Measurements from ENCODE around the gene MGAT3. TPM values are rescaled to one million over a fixed set of nuclear protein-coding genes. Genes with fewer than 3 reads are reported as not detected.
A peak's percentile ranks its signal among the peaks of the same experiment; 100 is the strongest.

MGAT3 gene
- total RNA-seq, 2 experiments from 2014 or later = 12.8 to 15.5 TPM

DNA sequence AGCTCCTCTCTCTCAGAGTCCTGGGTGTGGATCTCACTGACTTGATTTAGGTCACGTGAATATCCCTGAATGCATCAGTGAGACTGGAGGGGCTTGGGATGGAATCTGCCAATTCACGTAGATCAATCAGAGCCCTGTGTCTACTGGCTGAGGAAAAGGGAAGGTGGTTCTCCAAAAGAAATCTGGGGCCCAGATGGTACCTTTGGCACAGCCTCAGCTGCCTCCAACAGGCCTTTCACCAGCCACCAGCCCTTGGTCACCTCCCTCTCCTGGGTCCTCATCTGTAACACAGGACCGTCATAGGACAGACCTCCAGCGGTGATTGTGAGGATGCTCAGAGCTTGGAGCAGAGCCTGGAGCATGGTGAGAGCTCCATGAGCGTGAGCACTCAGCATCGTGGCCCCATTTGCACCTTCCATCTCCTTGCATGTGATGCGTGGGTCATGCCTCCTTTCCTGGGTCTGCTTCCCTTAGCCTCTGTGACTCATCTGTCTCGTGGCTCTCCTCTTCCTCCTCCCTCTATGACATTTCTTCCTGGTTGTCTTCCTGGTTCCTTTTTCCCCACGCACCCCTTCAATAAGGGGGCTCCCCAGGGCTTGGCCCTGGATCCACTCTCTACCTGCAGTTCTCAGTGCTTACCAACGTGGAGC is 37.8 kb downstream of the MGAT3 start:
- CTCF ChIA-PET = interaction anchor here (0.6 to 13.6 kb wide), 7 partner anchors 8 to 753 kb away, joined by 3 to 216 read pairs (median 7); partner anchors contain the start of genes ATF4, MIEF1 and RPS19BP1
- peaks cover 31% of the 10 kb centered on the region for H3K4me1 Mint-ChIP-seq
- H3K9me3 Mint-ChIP-seq = no peaks in the 10 kb centered on the region
- peak overlapping the region; percentile 36 for H3K27ac Mint-ChIP-seq
- no peak for DNase-seq
- POLR2A ChIA-PET = no interaction called here
- H3K4me3 Mint-ChIP-seq = no peak overlapping the region
- H3K27me3 Mint-ChIP-seq = peaks cover 5% of the 10 kb centered on the region
- H3K36me3 Mint-ChIP-seq (ENCODE audit: low read depth) = no peaks in the 10 kb centered on the region

DNA sequence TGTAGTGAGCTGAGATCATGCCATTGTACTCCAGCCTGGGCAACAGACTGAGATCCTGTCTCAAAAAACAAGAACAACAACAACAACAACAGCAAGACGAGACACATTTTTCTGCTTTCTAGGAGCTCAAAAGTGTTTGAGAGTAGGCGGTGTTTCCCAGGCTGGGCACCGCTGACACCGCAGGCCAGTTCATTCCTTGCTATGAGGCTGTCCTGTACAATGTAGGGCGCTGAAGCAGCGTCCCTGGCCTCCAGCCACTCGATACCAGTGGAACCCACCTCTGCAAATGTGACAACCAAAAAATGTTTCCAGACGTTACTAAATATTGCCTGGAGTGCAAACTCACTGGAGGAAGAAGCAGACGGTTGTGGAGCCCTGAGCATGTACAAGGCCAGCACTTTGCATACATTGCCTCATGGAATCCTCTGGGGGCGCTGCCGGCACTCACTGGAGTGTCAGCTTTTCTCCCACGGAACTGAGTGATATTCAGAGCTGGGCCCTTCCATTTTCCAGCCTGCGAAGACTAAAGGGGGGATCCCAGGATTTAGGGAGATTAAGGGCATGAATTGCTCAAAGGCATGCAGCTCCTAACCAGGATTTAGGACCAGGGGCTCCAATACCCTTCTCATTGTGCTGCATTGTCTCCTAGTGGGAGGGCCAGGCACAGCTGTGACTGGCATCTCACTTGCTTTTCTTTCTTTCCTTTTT is 39.5 kb downstream of the MGAT3 start:
- Mint-ChIP-seq H3K4me1 (peaks cover 27% of the 10 kb centered on the region), H3K4me3 (no peak overlapping the region), H3K27ac (peak overlapping the region; percentile 36), H3K27me3 (peaks cover 5% of the 10 kb centered on the region), H3K36me3 (ENCODE audit: low read depth) (no peaks in the 10 kb centered on the region), H3K9me3 (no peaks in the 10 kb centered on the region)
- ChIA-PET CTCF (interaction anchor here (0.6 to 13.6 kb wide), 18 partner anchors 9 to 528 kb away, joined by 3 to 216 read pairs (median 4); partner anchors contain the start of genes ATF4, RPS19BP1 and TAB1), POLR2A (no interaction called here)
- peak; percentile 70 for DNase-seq

DNA sequence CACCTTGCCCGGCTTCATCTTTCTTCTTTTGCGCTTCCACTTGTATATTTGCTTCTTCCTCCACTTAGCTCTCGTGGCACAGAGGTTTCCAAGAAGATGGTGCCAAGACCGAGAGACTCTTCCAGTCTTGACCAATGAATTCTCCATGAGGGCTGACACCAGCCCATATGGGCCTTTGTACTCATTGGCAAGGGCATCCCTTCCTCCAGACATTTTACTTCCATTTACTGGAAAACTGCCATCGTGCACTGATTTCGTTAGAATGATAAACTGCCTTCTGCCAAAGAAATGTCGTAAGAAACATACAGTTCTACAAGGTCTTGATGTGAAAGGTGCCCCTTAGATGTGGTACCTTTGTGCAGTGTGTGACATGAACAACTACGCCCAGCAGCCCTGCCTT is 40.6 kb downstream of the MGAT3 start:
- CTCF ChIA-PET = interaction anchor here (0.6 to 13.6 kb wide), 4 partner anchors 19 to 527 kb away, joined by 3 to 216 read pairs (median 7); partner anchors contain the start of gene RPS19BP1
- no peak overlapping the region for H3K27ac Mint-ChIP-seq
- peaks cover 5% of the 10 kb centered on the region for H3K27me3 Mint-ChIP-seq
- no peaks in the 10 kb centered on the region for H3K36me3 Mint-ChIP-seq (ENCODE audit: low read depth)
- no peak overlapping the region for H3K4me3 Mint-ChIP-seq
- peaks cover 32% of the 10 kb centered on the region for H3K4me1 Mint-ChIP-seq
- POLR2A ChIA-PET = interaction anchor here (1.0 kb wide), 1 partner anchor 22 kb away, joined by 3 read pairs; no protein-coding TSS in a partner anchor
- DNase-seq = no peak
- H3K9me3 Mint-ChIP-seq = no peaks in the 10 kb centered on the region

DNA sequence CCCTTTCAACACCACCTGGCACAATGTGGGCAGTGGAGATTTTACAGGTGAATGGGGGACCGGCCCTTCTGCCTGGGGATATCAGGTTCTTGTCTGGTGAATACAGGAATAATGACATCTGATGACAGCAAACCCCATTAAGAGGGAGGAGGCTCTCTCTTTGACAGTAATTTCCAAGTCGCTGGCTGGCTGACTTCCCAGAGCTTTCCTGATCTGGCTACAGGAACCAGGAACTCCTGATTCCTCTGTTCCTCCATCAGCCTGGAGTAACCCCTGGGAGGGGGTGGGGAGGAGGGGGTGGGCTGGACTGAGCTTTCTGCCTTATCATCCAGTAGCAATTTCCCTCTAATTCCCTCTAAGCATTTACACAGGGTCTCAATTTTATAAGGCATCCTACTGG is 41.6 kb downstream of the MGAT3 start:
- Mint-ChIP-seq H3K27me3 (peaks cover 5% of the 10 kb centered on the region), H3K36me3 (ENCODE audit: low read depth) (no peaks in the 10 kb centered on the region), H3K4me1 (peaks cover 33% of the 10 kb centered on the region), H3K4me3 (no peak overlapping the region), H3K9me3 (no peaks in the 10 kb centered on the region), H3K27ac (no peak overlapping the region)
- no peak for DNase-seq
- POLR2A ChIA-PET = interaction anchor here (1.0 kb wide), 1 partner anchor 21 kb away, joined by 3 read pairs; no protein-coding TSS in a partner anchor
- CTCF ChIA-PET = interaction anchor here (13.6 kb wide), 1 partner anchor 29 kb away, joined by 216 read pairs; the partner anchor contains the start of gene RPS19BP1

DNA sequence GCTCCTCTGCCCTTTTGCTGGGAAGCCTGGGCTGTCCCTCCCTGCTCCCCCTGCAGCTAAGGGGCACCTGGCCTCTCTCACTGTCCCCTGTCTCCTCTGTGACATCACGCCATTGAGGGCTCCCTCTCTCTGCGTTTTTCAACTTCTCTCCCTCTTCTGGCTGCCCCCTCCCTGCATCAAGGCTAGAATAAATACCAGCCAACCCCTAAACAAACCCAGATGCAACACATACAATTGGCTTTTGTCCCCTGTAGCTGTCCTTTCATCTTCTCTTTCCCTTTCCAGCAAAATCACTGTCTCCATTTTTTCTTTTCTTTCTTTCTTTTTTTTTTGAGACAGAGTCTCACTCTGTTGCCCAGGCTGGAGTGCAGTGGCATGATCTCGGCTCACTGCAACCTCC is 42.0 kb downstream of the MGAT3 start:
- no peak for DNase-seq
- Mint-ChIP-seq H3K9me3 (no peaks in the 10 kb centered on the region), H3K4me3 (no peak overlapping the region), H3K36me3 (ENCODE audit: low read depth) (no peaks in the 10 kb centered on the region), H3K4me1 (peaks cover 34% of the 10 kb centered on the region), H3K27me3 (peaks cover 5% of the 10 kb centered on the region), H3K27ac (no peak overlapping the region)
- CTCF ChIA-PET = interaction anchor here (13.6 kb wide), 1 partner anchor 29 kb away, joined by 216 read pairs; the partner anchor contains the start of gene RPS19BP1
- POLR2A ChIA-PET = no interaction called here

DNA sequence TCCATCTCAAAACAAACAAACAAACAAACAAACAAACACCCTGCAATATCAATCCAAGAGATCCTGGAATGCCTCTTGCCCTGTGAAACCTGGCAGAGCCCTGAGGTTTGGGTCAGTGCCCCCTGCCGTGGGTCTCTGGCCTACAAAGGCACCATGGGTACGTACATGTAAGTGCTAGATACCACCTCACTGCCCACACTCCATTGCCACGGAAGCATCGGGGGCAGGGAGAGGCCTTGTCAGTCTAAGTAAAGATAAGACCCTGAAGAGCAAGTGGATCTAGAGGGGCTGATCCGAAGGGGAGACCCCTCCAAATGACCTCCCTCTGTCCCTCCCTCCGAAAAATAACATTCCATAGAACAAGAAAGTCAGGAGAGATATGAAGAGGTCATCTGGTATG is 43.3 kb downstream of the MGAT3 start:
- Mint-ChIP-seq H3K9me3 (no peaks in the 10 kb centered on the region), H3K27me3 (peaks cover 5% of the 10 kb centered on the region), H3K4me3 (no peak overlapping the region), H3K27ac (no peak overlapping the region), H3K4me1 (peaks cover 34% of the 10 kb centered on the region), H3K36me3 (ENCODE audit: low read depth) (peaks cover 8% of the 10 kb centered on the region)
- ChIA-PET POLR2A (no interaction called here), CTCF (interaction anchor here (13.6 kb wide), 1 partner anchor 27 kb away, joined by 216 read pairs; the partner anchor contains the start of gene RPS19BP1)
- no peak for DNase-seq

DNA sequence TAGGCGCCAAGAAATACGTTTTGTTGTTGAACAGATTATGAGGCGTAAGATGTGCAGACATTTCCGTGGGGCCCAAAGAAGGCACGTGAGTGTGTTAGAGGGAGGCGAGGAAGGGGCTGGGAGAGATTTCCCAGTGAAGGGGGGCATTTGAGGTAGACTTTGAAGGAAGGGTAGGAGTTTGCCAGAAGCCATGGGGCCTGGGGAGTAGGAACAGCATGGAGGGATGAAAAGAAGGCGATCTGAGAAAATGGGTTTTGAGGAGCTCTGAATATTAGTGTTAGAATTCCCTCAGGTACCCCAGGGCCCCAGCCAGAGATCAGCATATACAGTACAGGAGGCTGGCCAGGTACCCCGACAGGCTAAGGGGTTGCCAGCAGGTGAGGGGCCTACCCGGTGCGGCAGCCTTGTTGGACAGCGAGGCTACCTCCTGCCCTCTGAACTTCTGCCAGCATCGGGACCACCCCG is 44.9 kb downstream of the MGAT3 start:
- CTCF ChIA-PET = interaction anchor here (0.6 to 13.6 kb wide), 9 partner anchors 8 to 102 kb away, joined by 3 to 216 read pairs (median 4); partner anchors contain the start of genes RPS19BP1 and TAB1
- Mint-ChIP-seq H3K9me3 (no peaks in the 10 kb centered on the region), H3K36me3 (ENCODE audit: low read depth) (peaks cover 23% of the 10 kb centered on the region), H3K27ac (peak overlapping the region; percentile 95), H3K4me3 (peak overlapping the region; percentile 96), H3K27me3 (peaks cover 5% of the 10 kb centered on the region), H3K4me1 (peaks cover 40% of the 10 kb centered on the region)
- POLR2A ChIA-PET = interaction anchor here (0.6 to 2.5 kb wide), 3 partner anchors 18 to 28 kb away, joined by 3 to 16 read pairs (median 4); partner anchors contain the start of gene ATF4
- no peak for DNase-seq

DNA sequence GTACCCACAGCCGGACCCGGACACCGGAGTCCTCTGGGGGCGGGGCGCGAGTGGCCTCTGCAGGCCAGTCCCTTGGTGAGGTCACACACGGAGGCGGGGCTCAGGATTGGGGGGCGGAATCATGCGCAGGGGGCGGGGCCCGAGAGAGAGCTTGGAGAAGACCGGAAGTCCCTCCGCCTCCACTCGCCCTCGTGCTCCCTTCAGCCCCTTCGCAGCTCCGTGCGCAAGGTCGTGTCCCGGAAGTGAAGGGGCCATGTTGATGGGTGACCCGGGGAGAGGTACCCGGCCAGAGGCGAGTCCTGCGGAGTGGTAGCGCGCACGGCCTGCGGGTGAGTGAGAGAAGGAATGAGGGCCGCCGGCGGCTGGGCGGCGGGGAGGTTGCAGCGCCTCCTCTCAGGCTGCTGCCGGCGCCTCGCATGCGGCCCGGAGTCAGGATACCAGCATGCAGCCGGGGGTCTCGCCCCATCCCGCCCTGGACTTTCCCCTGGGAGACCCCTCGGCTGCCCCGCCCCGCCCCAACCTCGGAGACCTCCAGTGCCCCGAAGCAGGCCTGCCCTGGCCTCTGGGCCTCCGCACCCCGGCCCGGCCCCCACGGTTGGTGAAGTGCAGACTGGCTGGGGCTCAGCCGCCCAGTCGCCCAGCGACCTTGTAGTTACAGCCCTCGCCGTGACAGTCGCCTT is 45.4 kb downstream of the MGAT3 start, which contains the start of gene MIEF1:
Gene MIEF1, plus strand, starts transcription at position 182 of the 680 bp plus-strand sequence. CDS start 9,005 bp downstream, outside the sequence.
- peak within 1 kb of the TSS; percentile 96 for H3K4me3 Mint-ChIP-seq
- peak; percentile 92 for DNase-seq
- peaks cover 27% of the 10 kb centered on the region for H3K36me3 Mint-ChIP-seq (ENCODE audit: low read depth)
- peaks cover 5% of the 10 kb centered on the region for H3K27me3 Mint-ChIP-seq
- CTCF ChIA-PET = interaction anchor here (0.6 to 13.6 kb wide), 10 partner anchors 8 to 102 kb away, joined by 3 to 216 read pairs (median 4); partner anchors contain the start of genes ATF4, RPS19BP1 and TAB1
- POLR2A ChIA-PET = interaction anchor here (0.6 to 2.5 kb wide), 4 partner anchors 18 to 186 kb away, joined by 3 to 16 read pairs (median 4); partner anchors contain the start of gene ATF4
- H3K9me3 Mint-ChIP-seq = no peaks in the 10 kb centered on the region
- H3K27ac Mint-ChIP-seq = peak within 1 kb of the TSS; percentile 95
- H3K4me1 Mint-ChIP-seq = peaks cover 41% of the 10 kb centered on the region

DNA sequence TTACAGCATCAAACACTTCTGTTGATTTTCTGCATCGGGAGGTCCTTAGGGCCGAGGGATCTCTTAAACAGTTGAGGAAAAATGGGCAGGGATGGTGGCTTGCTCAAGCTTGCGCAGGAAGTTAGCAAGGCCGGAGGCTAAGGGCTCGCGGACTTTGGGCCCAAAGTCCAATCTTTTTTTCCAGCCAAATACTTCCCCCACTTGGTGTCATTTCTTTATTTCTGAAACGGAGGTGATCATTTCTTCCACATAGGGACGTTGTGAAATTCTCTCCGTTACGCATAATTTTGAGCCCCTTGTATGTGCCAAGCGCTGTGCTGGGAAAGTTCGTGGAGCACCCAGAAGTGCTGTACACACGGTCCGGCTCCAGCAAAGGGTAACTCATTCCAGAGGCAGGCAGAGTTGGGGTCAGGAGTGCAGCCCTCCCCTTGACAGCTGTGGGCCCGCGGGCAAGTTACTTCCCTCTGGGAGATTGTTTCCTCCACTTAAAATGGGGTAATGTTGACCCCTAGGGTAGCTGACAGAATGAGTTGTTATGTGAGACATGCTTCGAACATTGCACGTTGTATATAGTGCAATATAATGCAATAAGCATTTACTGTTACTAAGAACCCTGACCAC is 46.1 kb downstream of the MGAT3 start:
- no peak for DNase-seq
- Mint-ChIP-seq H3K36me3 (ENCODE audit: low read depth) (peaks cover 27% of the 10 kb centered on the region), H3K4me1 (peaks cover 37% of the 10 kb centered on the region), H3K4me3 (peak overlapping the region; percentile 96), H3K9me3 (no peaks in the 10 kb centered on the region), H3K27ac (peak overlapping the region; percentile 86), H3K27me3 (peaks cover 5% of the 10 kb centered on the region)
- ChIA-PET CTCF (interaction anchor here (1.1 to 2.3 kb wide), 7 partner anchors 9 to 181 kb away, joined by 3 to 8 read pairs (median 5); partner anchors contain the start of gene ATF4), POLR2A (interaction anchor here (1.1 to 2.5 kb wide), 2 partner anchors 17 to 186 kb away, joined by 3 to 16 read pairs; partner anchors contain the start of gene ATF4)

DNA sequence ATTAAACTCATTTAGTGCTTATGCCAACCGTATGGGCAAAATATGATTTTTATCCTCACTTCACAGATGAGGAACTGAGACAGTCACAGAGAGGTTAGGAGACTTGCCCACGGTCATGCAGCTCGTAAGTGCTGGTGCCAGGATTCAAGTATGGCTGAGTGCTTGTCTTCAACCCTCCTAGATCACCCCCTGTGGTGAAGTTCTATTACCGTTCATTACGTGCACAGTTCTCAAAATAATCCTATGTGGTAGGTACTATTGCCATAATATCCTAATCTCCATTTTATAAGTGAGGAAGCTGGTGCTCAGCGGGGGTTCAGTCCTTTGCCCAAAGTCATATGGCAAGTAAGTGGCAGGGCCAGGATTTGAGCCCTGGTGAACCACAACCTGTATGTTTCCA is 46.8 kb downstream of the MGAT3 start:
- CTCF ChIA-PET = interaction anchor here (1.1 to 2.3 kb wide), 6 partner anchors 10 to 181 kb away, joined by 3 to 7 read pairs (median 5); partner anchors contain the start of gene ATF4
- Mint-ChIP-seq H3K4me1 (peaks cover 43% of the 10 kb centered on the region), H3K27me3 (peaks cover 3% of the 10 kb centered on the region), H3K36me3 (ENCODE audit: low read depth) (peaks cover 29% of the 10 kb centered on the region), H3K4me3 (peak overlapping the region; percentile 96), H3K27ac (peak overlapping the region; percentile 86), H3K9me3 (no peaks in the 10 kb centered on the region)
- no peak for DNase-seq
- POLR2A ChIA-PET = interaction anchor here (2.5 kb wide), 1 partner anchor 16 kb away, joined by 16 read pairs; the partner anchor contains the start of gene ATF4

DNA sequence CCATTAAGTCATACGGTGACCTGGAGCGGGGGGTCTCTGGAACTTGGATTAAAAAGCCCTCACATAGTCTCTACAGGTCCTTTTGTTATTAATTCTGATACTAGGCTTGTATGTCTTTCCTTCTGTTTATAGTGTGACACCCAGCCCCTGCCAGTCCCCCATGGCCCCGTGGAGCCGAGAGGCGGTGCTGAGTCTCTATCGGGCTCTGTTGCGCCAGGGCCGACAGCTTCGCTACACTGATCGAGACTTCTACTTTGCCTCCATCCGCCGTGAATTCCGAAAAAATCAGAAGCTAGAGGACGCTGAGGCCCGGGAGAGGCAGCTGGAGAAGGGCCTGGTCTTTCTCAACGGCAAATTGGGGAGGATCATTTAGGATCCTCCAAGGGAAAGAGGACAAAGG is 47.3 kb downstream of the MGAT3 start:
- Mint-ChIP-seq H3K4me3 (peak overlapping the region; percentile 96), H3K4me1 (peaks cover 45% of the 10 kb centered on the region), H3K27me3 (peaks cover 3% of the 10 kb centered on the region), H3K36me3 (ENCODE audit: low read depth) (peaks cover 32% of the 10 kb centered on the region), H3K27ac (no peak overlapping the region), H3K9me3 (no peaks in the 10 kb centered on the region)
- ChIA-PET CTCF (interaction anchor here (1.1 to 1.7 kb wide), 4 partner anchors 10 to 182 kb away, joined by 3 to 5 read pairs (median 4); partner anchors contain the start of gene ATF4), POLR2A (interaction anchor here (2.5 kb wide), 1 partner anchor 16 kb away, joined by 16 read pairs; the partner anchor contains the start of gene ATF4)
- DNase-seq = no peak

Data from activated CD4-positive, alpha-beta T cell treated with anti-CD3 and anti-CD28 coated beads, Interleukin-2, amount 10 ng/mL, durations not matched to agents 7 days and 5 days (primary cell).